Breast epithelium (tissue), 3 donors: ENCODE data around the gene HDLBP.

Experiments used
- POLR2A ChIP-seq: fragments of 450-650 bp; IDR thresholded peaks from one replicate; pipeline ENCODE4 v1.6.1; 2016; ENCODE audit warnings: antibody characterized with exemption, mild to moderate bottlenecking, moderate library complexity
- POLR2AphosphoS5 ChIP-seq, 3 donors: sonication (generic); formaldehyde crosslinking; IDR thresholded peaks; one replicate each; pipeline ENCODE4 v1.6.1; 2017; ENCODE audit warnings: antibody characterized with exemption in 3 of 3
- TF ChIP-seq, protein P1 (sequence below), 3 donors: fragments of 450-650 bp; IDR thresholded peaks; one replicate each; pipeline ENCODE4 v1.5.1; 2016 to 2017; ENCODE audit warnings: antibody characterized with exemption in 3 of 3, mild to moderate bottlenecking in 3 of 3, moderate library complexity in 3 of 3

DNA sequence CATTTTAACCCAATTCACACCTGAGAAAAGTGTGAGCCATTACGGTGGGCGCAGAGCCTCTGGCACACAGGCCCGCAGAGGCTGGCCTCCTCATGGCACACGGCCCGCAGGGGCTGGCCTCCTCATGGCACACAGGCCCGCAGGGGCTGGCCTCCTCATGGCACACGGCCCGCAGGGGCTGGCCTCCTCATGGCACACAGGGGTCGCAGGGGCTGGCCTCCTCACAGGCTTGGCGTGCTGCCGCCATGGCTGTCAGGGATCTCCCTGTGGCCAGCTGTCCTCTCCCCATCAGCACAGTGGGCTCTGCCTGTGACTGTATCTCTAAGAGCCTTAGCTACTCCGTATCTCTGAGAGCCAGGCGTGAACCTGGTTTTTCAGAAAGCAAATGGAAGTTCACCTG lies 102.4 kb downstream of the HDLBP start:
- TF ChIP-seq, protein P1, sequence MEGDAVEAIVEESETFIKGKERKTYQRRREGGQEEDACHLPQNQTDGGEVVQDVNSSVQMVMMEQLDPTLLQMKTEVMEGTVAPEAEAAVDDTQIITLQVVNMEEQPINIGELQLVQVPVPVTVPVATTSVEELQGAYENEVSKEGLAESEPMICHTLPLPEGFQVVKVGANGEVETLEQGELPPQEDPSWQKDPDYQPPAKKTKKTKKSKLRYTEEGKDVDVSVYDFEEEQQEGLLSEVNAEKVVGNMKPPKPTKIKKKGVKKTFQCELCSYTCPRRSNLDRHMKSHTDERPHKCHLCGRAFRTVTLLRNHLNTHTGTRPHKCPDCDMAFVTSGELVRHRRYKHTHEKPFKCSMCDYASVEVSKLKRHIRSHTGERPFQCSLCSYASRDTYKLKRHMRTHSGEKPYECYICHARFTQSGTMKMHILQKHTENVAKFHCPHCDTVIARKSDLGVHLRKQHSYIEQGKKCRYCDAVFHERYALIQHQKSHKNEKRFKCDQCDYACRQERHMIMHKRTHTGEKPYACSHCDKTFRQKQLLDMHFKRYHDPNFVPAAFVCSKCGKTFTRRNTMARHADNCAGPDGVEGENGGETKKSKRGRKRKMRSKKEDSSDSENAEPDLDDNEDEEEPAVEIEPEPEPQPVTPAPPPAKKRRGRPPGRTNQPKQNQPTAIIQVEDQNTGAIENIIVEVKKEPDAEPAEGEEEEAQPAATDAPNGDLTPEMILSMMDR (IDR thresholded peaks at IDR 0.05), result no peak
- TF ChIP-seq POLR2AphosphoS5 (IDR thresholded peaks at IDR 0.05) (no peak), POLR2A (no peak)
